ENCODE results near the gene LPP. TPM values are rescaled to one million over a fixed set of nuclear protein-coding genes. Genes with fewer than 3 reads are reported as not detected.

The LPP gene
- total and polyA plus RNA-seq, 2 of the 4 experiments (the other 2 are of a cell fraction), result 16.0 to 130 TPM

DNA sequence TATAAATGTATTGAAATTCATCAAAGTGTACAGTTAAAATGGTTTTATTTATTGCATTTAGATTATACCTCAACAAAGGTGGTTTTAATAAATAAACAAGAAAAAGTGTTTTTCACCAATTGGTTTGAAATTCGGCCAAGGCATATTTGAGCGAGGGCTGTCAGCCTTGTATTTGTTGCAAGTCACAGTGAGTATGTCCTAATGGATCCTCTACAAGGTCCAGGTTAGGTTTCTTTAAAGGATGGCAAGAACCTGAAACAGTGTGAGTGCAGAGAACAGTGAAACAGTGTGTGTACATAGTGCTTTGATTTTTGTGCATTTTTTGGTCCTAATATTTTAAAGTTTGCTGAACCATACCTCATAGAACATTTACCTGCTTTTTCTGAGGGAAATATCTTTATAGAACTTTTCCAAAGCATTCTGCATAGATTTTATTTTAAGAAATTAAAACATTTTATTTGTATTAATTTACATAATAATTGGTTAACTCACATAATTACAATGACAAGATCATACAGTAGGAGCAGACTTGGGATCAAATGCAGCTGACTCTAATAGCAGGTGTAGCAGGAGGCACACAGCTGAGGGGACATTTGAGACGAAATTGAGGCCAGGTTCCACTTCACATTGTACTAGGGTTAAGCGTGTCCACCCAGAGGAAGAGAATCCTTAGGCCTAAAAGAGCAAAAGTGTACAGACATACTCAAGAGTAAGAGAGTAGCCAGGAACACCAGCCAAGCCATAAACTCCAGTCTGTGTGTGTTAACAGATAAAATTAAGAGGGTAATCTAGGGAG lies 589.0 kb downstream of the LPP start:
- Histone ChIP-seq H2BK120ac (ENCODE audit: low read depth, low read length) (no peak overlapping the region), H2AK9ac (replicated peaks; ENCODE audit: low read depth, low read length, poor library complexity) (no peak overlapping the region), H3K4me3 (ENCODE audit: insufficient read depth, low read depth, low read length) (no peak overlapping the region), H3K9me3 (ENCODE audit: control insufficient read depth, insufficient read depth, low read length) (no peaks in the 10 kb centered on the region), H2BK5ac (ENCODE audit: low read depth, low read length, poor library complexity, severe bottlenecking) (no peak overlapping the region), H2AK5ac (ENCODE audit: low read depth, low read length) (no peak overlapping the region), H4K5ac (ENCODE audit: low read depth, low read length) (no peak overlapping the region), H3K4me1 (ENCODE audit: control insufficient read depth, insufficient read depth, low read length) (peaks cover 3% of the 10 kb centered on the region; the same call in 1 of the 2 replicates), H3K23ac (ENCODE audit: low read depth, low read length) (no peak overlapping the region), H3K18ac (ENCODE audit: low read depth, low read length) (no peak overlapping the region), H2AFZ (replicated peaks; ENCODE audit: low read length, poor library complexity) (no peak overlapping the region), H3K27me3 (ENCODE audit: control insufficient read depth, insufficient read depth, low read length) (no peaks in the 10 kb centered on the region), H4K20me1 (ENCODE audit: insufficient read depth, low read length) (peaks cover 9% of the 10 kb centered on the region; the same call in 1 of the 2 replicates), H3K36me3 (ENCODE audit: control insufficient read depth, insufficient read depth, low read length) (no peaks in the 10 kb centered on the region), H3K9me1 (ENCODE audit: insufficient read depth, low read length) (peaks cover 4% of the 10 kb centered on the region), H4K8ac (ENCODE audit: low read depth in 2 of 2, low read length in 2 of 2) (no peak overlapping the region), H2BK20ac (ENCODE audit: low read depth, low read length) (no peak overlapping the region), H2BK15ac (ENCODE audit: low read depth, low read length) (no peak overlapping the region), H3K27ac (ENCODE audit: insufficient read depth, low read length) (no peak overlapping the region), H3K56ac (ENCODE audit: extremely low read depth, insufficient read depth, low read length) (no peak overlapping the region), H4K91ac (ENCODE audit: insufficient read depth, low read depth, low read length) (no peak overlapping the region), H3K79me1 (ENCODE audit: low read depth in 1 of 2, low read length in 2 of 2) (peaks cover 31 to 37% of the 10 kb centered on the region in 2 experiments), H3K9ac (ENCODE audit: low read depth, low read length) (no peak overlapping the region), H3K4ac (ENCODE audit: low read depth, low read length) (no peak overlapping the region), H3K14ac (replicated peaks; ENCODE audit: low read depth, low read length) (no peak overlapping the region), H3K4me2 (ENCODE audit: low read depth, low read length) (no peak overlapping the region)
- TF ChIP-seq RFX5 (IDR thresholded peaks at IDR 0.05; ENCODE audit: low read depth, low read length), result no peak
- TF ChIP-seq USF2 (IDR thresholded peaks at IDR 0.05; ENCODE audit: low read depth, low read length), result no peak
- TF ChIP-seq RCOR1 (IDR thresholded peaks at IDR 0.05; ENCODE audit: insufficient replicate concordance, low read length), result no peak
- TF ChIP-seq RAD21 (IDR thresholded peaks at IDR 0.05; ENCODE audit: low read length), result no peak
- TF ChIP-seq, protein P1, sequence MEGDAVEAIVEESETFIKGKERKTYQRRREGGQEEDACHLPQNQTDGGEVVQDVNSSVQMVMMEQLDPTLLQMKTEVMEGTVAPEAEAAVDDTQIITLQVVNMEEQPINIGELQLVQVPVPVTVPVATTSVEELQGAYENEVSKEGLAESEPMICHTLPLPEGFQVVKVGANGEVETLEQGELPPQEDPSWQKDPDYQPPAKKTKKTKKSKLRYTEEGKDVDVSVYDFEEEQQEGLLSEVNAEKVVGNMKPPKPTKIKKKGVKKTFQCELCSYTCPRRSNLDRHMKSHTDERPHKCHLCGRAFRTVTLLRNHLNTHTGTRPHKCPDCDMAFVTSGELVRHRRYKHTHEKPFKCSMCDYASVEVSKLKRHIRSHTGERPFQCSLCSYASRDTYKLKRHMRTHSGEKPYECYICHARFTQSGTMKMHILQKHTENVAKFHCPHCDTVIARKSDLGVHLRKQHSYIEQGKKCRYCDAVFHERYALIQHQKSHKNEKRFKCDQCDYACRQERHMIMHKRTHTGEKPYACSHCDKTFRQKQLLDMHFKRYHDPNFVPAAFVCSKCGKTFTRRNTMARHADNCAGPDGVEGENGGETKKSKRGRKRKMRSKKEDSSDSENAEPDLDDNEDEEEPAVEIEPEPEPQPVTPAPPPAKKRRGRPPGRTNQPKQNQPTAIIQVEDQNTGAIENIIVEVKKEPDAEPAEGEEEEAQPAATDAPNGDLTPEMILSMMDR (conservative IDR thresholded peaks at IDR 0.05; ENCODE audit: low read depth, low read length), result no peak
- TF ChIP-seq MXI1 (IDR thresholded peaks at IDR 0.05; ENCODE audit: borderline replicate concordance, low read depth, low read length), result no peak
- TF ChIP-seq MAZ (IDR thresholded peaks at IDR 0.05; ENCODE audit: borderline replicate concordance, low read depth, low read length), result no peak
- TF ChIP-seq, protein P2, sequence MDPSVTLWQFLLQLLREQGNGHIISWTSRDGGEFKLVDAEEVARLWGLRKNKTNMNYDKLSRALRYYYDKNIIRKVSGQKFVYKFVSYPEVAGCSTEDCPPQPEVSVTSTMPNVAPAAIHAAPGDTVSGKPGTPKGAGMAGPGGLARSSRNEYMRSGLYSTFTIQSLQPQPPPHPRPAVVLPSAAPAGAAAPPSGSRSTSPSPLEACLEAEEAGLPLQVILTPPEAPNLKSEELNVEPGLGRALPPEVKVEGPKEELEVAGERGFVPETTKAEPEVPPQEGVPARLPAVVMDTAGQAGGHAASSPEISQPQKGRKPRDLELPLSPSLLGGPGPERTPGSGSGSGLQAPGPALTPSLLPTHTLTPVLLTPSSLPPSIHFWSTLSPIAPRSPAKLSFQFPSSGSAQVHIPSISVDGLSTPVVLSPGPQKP (IDR thresholded peaks at IDR 0.05; ENCODE audit: borderline replicate concordance, low read depth, low read length), result no peak
- no peak for TF ChIP-seq CEBPB (IDR thresholded peaks at IDR 0.05; ENCODE audit: low read depth, low read length)
- no peak for TF ChIP-seq POLR2A (IDR thresholded peaks at IDR 0.05; ENCODE audit: low read depth, low read length)
- TF ChIP-seq SMC3 (IDR thresholded peaks at IDR 0.05; ENCODE audit: low read depth, low read length), result no peak
- no peak for TF ChIP-seq FOS (IDR thresholded peaks at IDR 0.05; ENCODE audit: low read depth, low read length)
- no peak for TF ChIP-seq MAFK (IDR thresholded peaks at IDR 0.05; ENCODE audit: low read depth, low read length)
- no TSS peak for BruUV-seq (replicated peaks)
- dilution Hi-C loops (cut with HindIII; ENCODE audit: low sequenced_read_pairs, unreplicated experiment), result no loop called here
- DNase-seq, result no peak
- in situ Hi-C loops (cut with MboI; ENCODE audit: low sequenced_read_pairs), result no loop called here
- ChIA-PET POLR2A (ENCODE audit: unreplicated experiment) (no interaction called here), CTCF (no interaction called here)
- no peak for ATAC-seq (ENCODE audit: low read depth)
- no CpG with 5 or more reads among the region's 4 CpGs for WGBS, 2 experiments (ENCODE audit: extremely low coverage in 2 of 2, insufficient read length in 1 of 2)
- intact Hi-C loops (cut with micrococcal nuclease), result no loop called here
